ENCODE results near the gene CISD3. TPM values are rescaled to one million over a fixed set of nuclear protein-coding genes. Genes with fewer than 3 reads are reported as not detected.

Gene CISD3
- total and polyA plus RNA-seq, 2 experiments from 2014 or later = 0.94 to 8.9 TPM

DNA sequence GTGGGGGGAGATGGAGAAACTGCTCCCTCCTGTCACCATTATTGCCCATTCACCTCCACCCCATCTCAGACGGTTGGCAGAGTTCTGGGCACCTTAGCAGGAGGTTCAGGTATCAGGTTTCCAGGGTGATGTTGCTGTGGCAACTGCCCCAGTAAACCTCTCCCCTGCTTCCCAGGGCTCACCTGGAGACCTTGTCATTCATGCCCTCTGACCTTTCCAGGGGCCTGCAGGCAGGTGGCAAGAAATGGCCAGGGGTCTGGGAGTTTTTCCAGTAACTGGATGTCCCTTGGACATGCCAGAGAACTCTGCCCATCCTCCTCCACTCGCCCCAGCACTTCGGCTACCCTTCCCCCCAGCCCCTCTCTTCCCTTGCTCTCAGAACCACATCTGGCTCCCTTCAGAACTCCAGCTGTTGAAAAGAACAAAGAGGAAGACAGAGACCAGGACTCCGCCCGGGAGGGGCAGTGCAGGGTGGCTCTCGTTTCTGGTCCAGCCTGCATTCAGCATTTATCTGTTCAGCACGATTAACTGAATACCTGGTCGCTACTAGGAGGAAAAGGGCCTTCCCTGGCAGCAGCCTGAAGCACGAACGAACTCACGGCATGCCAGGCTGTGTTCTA, 16.6 kb upstream of the CISD3 start:
- TF ChIP-seq CREB1 (CRISPR knock-in tag; IDR thresholded peaks at IDR 0.05; ENCODE audit: low read depth) = no peak
- TF ChIP-seq EZH2phosphoT487 (IDR thresholded peaks at IDR 0.05; ENCODE audit: unreplicated experiment) = no peak
- TF ChIP-seq ZNF331 (CRISPR knock-in tag; IDR thresholded peaks at IDR 0.05; ENCODE audit: low read depth) = no peak
- TF ChIP-seq ZNF114 (CRISPR knock-in tag; IDR thresholded peaks at IDR 0.05) = no peak
- ATAC-seq (peak; percentile 28), DNase-seq (ENCODE audit: low spot score) (peak; percentile 47)
- no peaks in the 10 kb centered on the region for H3K36me3 ChIP-seq (ENCODE audit: insufficient read depth)
- H3K27ac Mint-ChIP-seq = peak overlapping the region; percentile 61; the same call in 1 of the 2 replicates
- H3K4me3 ChIP-seq = no peak overlapping the region
- no peak overlapping the region for H3K27ac ChIP-seq (ENCODE audit: low read depth)
- H3K27me3 Mint-ChIP-seq (ENCODE audit: insufficient read depth, low read depth, poor library complexity) = peaks cover 34% of the 10 kb centered on the region
- peak overlapping the region; percentile 51; the same call in 1 of the 2 replicates for H3K4me2 ChIP-seq
- no peaks in the 10 kb centered on the region; the same call in 1 of the 3 replicates for H3K9me3 Mint-ChIP-seq
- peaks cover 79% of the 10 kb centered on the region for H3K4me1 Mint-ChIP-seq
- H3K79me2 ChIP-seq (replicated peaks; ENCODE audit: insufficient read depth) = no peaks in the 10 kb centered on the region
- no peaks in the 10 kb centered on the region for H3K9me2 ChIP-seq (ENCODE audit: insufficient read depth)
- peaks cover 14% of the 10 kb centered on the region for H3K36me3 Mint-ChIP-seq (ENCODE audit: low read depth)
- H3K4me1 ChIP-seq (ENCODE audit: insufficient read depth) = peaks cover 16% of the 10 kb centered on the region; the same call in 1 of the 2 replicates
- H3K4me3 Mint-ChIP-seq = no peak overlapping the region; the same call in 2 of the 3 replicates
- H4K20me1 ChIP-seq (replicated peaks; ENCODE audit: insufficient read depth) = peaks cover 3% of the 10 kb centered on the region; the same call in 1 of the 2 replicates
- peaks cover 34% of the 10 kb centered on the region for H3K27me3 ChIP-seq (ENCODE audit: insufficient read depth)
- H2AFZ ChIP-seq = no peak overlapping the region
- peaks cover 10% of the 10 kb centered on the region; the same call in 1 of the 2 replicates for H3F3A ChIP-seq (replicated peaks; ENCODE audit: low read depth)

DNA sequence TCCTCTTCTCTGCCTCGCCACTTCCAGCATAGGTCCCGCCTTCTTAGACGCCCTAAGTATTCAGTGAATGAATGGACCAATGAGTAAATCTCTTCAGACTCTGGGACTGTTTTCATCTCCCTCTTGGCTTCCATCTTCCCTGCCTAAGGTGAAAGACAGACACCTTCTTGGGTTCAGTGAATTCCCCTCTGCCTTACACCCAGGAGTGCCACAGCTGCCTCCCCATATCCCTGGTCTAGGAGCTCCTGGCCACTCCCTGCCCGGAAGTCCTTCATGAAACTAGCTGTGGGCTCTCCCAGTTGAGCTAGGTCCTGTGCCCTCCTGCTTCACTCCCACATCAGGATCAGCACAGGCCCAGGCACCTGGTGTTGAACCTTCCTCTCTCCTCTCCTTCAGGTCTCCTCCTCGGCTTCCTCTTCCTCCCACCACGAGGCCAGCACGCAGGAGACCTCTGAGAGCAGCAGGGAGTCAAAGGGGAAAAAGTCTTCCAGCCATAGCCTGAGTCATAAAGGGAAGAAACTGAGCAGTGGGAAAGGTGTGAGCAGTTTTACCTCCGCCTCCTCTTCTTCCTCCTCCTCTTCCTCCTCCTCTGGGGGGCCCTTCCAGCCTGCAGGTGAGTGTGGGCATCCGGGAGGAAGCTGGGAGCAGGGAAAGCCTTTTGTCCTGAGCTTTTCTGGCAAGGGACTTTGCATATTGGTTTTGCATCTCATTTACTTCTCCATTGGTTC, 14.8 kb upstream of the CISD3 start:
- H3K9me3 Mint-ChIP-seq = no peaks in the 10 kb centered on the region; the same call in 1 of the 3 replicates
- peaks cover 75% of the 10 kb centered on the region for H3K4me1 Mint-ChIP-seq
- H3K9me2 ChIP-seq (ENCODE audit: insufficient read depth) = no peaks in the 10 kb centered on the region
- no peaks in the 10 kb centered on the region for H3K79me2 ChIP-seq (replicated peaks; ENCODE audit: insufficient read depth)
- peak overlapping the region; percentile 56; the same call in 1 of the 2 replicates for H3K4me2 ChIP-seq
- peak overlapping the region; percentile 79 for H3K27ac Mint-ChIP-seq
- peaks cover 3% of the 10 kb centered on the region; the same call in 1 of the 2 replicates for H4K20me1 ChIP-seq (replicated peaks; ENCODE audit: insufficient read depth)
- no peak for TF ChIP-seq ZNF114 (CRISPR knock-in tag; IDR thresholded peaks at IDR 0.05)
- peaks cover 27% of the 10 kb centered on the region for H3K27me3 Mint-ChIP-seq (ENCODE audit: insufficient read depth, low read depth, poor library complexity)
- H3K4me3 ChIP-seq = no peak overlapping the region; the same call in 1 of the 2 replicates
- H3K36me3 Mint-ChIP-seq (ENCODE audit: low read depth) = peaks cover 14% of the 10 kb centered on the region
- peaks cover 10% of the 10 kb centered on the region; the same call in 1 of the 2 replicates for H3F3A ChIP-seq (replicated peaks; ENCODE audit: low read depth)
- peaks cover 16% of the 10 kb centered on the region; the same call in 1 of the 2 replicates for H3K4me1 ChIP-seq (ENCODE audit: insufficient read depth)
- no peaks in the 10 kb centered on the region for H3K36me3 ChIP-seq (ENCODE audit: insufficient read depth)
- peaks cover 21% of the 10 kb centered on the region for H3K27me3 ChIP-seq (ENCODE audit: insufficient read depth)
- H3K4me3 Mint-ChIP-seq = peak overlapping the region; percentile 38; the same call in 2 of the 3 replicates
- DNase-seq (ENCODE audit: low spot score) = peak; percentile 68
- ATAC-seq = no peak; the same call in 2 of the 3 replicates
- no peak overlapping the region for H3K27ac ChIP-seq (ENCODE audit: low read depth)
- no peak overlapping the region for H2AFZ ChIP-seq

DNA sequence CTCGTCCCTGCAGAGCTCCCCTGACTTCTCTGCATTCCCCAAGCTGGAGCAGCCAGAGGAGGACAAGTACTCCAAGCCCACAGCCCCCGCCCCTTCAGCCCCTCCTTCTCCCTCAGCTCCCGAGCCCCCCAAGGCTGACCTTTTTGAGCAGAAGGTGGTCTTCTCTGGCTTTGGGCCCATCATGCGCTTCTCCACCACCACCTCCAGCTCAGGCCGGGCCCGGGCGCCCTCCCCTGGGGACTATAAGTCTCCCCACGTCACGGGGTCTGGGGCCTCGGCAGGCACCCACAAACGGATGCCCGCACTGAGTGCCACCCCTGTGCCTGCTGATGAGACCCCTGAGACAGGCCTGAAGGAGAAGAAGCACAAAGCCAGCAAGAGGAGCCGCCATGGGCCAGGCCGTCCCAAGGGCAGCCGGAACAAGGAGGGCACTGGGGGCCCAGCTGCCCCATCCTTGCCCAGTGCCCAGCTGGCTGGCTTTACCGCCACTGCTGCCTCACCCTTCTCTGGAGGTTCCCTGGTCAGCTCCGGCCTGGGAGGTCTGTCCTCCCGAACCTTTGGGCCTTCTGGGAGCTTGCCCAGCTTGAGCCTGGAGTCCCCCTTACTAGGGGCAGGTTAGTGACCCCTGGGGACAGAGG, 13.7 kb upstream of the CISD3 start:
- Histone ChIP-seq H3K9me2 (ENCODE audit: insufficient read depth) (no peaks in the 10 kb centered on the region), H3K4me3 (no peak overlapping the region), H3K27ac (ENCODE audit: low read depth) (no peak overlapping the region), H3K79me2 (replicated peaks; ENCODE audit: insufficient read depth) (no peaks in the 10 kb centered on the region), H3K4me1 (ENCODE audit: insufficient read depth) (peaks cover 18% of the 10 kb centered on the region; the same call in 1 of the 2 replicates), H3F3A (replicated peaks; ENCODE audit: low read depth) (peaks cover 15% of the 10 kb centered on the region), H3K27me3 (ENCODE audit: insufficient read depth) (peaks cover 31% of the 10 kb centered on the region), H4K20me1 (replicated peaks; ENCODE audit: insufficient read depth) (peaks cover 3% of the 10 kb centered on the region; the same call in 1 of the 2 replicates), H3K36me3 (ENCODE audit: insufficient read depth) (no peaks in the 10 kb centered on the region), H3K4me2 (no peak overlapping the region), H2AFZ (no peak overlapping the region)
- no peak for TF ChIP-seq JUNB (IDR thresholded peaks at IDR 0.05; ENCODE audit: unreplicated experiment)
- no peak for TF ChIP-seq ZNF114 (CRISPR knock-in tag; IDR thresholded peaks at IDR 0.05)
- TF ChIP-seq, protein P1, sequence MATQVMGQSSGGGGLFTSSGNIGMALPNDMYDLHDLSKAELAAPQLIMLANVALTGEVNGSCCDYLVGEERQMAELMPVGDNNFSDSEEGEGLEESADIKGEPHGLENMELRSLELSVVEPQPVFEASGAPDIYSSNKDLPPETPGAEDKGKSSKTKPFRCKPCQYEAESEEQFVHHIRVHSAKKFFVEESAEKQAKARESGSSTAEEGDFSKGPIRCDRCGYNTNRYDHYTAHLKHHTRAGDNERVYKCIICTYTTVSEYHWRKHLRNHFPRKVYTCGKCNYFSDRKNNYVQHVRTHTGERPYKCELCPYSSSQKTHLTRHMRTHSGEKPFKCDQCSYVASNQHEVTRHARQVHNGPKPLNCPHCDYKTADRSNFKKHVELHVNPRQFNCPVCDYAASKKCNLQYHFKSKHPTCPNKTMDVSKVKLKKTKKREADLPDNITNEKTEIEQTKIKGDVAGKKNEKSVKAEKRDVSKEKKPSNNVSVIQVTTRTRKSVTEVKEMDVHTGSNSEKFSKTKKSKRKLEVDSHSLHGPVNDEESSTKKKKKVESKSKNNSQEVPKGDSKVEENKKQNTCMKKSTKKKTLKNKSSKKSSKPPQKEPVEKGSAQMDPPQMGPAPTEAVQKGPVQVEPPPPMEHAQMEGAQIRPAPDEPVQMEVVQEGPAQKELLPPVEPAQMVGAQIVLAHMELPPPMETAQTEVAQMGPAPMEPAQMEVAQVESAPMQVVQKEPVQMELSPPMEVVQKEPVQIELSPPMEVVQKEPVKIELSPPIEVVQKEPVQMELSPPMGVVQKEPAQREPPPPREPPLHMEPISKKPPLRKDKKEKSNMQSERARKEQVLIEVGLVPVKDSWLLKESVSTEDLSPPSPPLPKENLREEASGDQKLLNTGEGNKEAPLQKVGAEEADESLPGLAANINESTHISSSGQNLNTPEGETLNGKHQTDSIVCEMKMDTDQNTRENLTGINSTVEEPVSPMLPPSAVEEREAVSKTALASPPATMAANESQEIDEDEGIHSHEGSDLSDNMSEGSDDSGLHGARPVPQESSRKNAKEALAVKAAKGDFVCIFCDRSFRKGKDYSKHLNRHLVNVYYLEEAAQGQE (IDR thresholded peaks at IDR 0.05; ENCODE audit: unreplicated experiment) = no peak
- TF ChIP-seq, protein P2, sequence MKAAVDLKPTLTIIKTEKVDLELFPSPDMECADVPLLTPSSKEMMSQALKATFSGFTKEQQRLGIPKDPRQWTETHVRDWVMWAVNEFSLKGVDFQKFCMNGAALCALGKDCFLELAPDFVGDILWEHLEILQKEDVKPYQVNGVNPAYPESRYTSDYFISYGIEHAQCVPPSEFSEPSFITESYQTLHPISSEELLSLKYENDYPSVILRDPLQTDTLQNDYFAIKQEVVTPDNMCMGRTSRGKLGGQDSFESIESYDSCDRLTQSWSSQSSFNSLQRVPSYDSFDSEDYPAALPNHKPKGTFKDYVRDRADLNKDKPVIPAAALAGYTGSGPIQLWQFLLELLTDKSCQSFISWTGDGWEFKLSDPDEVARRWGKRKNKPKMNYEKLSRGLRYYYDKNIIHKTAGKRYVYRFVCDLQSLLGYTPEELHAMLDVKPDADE (IDR thresholded peaks at IDR 0.05) = no peak
- no peak for TF ChIP-seq NANOG (IDR thresholded peaks at IDR 0.05; ENCODE audit: borderline replicate concordance)
- no peak for TF ChIP-seq STAT1 (IDR thresholded peaks at IDR 0.05; ENCODE audit: unreplicated experiment)
- no peak for TF ChIP-seq EZH2phosphoT487 (IDR thresholded peaks at IDR 0.05; ENCODE audit: unreplicated experiment)
- TF ChIP-seq ZNF331 (CRISPR knock-in tag; IDR thresholded peaks at IDR 0.05; ENCODE audit: low read depth) = no peak
- H3K4me1 Mint-ChIP-seq = peaks cover 75% of the 10 kb centered on the region
- peaks cover 14% of the 10 kb centered on the region for H3K36me3 Mint-ChIP-seq (ENCODE audit: low read depth)
- no peak overlapping the region for H3K27ac Mint-ChIP-seq
- DNase-seq (ENCODE audit: low spot score) (no peak), ATAC-seq (no peak)
- no peaks in the 10 kb centered on the region; the same call in 1 of the 3 replicates for H3K9me3 Mint-ChIP-seq
- H3K27me3 Mint-ChIP-seq (ENCODE audit: insufficient read depth, low read depth, poor library complexity) = peaks cover 33% of the 10 kb centered on the region
- H3K4me3 Mint-ChIP-seq = no peak overlapping the region
